GM18508 (cell line): ENCODE results near the gene KCNC1.

Experiments
- ATAC-seq: cut with Tn5 transposase; IDR thresholded peaks from one replicate; pipeline ENCODE4 v1.9.1; 2021; ENCODE audit warnings: moderate number of reproducible peaks; ENCODE audit not compliant: insufficient read depth, unreplicated experiment

Gene KCNC1

GRCh38 chr11:17734418-17734911, at the start of gene KCNC1:
TSS of gene KCNC1 (plus strand) at chr11:17734781. CDS start at chr11:17736003, 1,222 bp downstream.
- ATAC-seq = no peak

GRCh38 chr11:17686231-17686980, 48.2 kb upstream of the KCNC1 start:
- no peak for ATAC-seq

GRCh38 chr11:17687946-17688670, 46.5 kb upstream of the KCNC1 start:
- ATAC-seq = no peak

- no peak for ATAC-seq
Measured at GRCh38 chr11:17691550-17691949, 43.0 kb upstream of the KCNC1 start.

- no peak for ATAC-seq
Measured at GRCh38 chr11:17691976-17692375, 42.6 kb upstream of the KCNC1 start.

GRCh38 chr11:17692931-17693330, 41.6 kb upstream of the KCNC1 start:
- ATAC-seq = no peak

- no peak for ATAC-seq
Measured at GRCh38 chr11:17693531-17693930, 41.0 kb upstream of the KCNC1 start.

GRCh38 chr11:17694494-17695110, 40.0 kb upstream of the KCNC1 start:
- ATAC-seq = no peak

GRCh38 chr11:17695454-17696441, 38.8 kb upstream of the KCNC1 start:
- no peak for ATAC-seq

GRCh38 chr11:17696741-17697140, 37.8 kb upstream of the KCNC1 start:
- no peak for ATAC-seq

GRCh38 chr11:17697175-17697949, 37.2 kb upstream of the KCNC1 start:
- ATAC-seq = no peak

GRCh38 chr11:17699147-17700114, 35.1 kb upstream of the KCNC1 start:
- ATAC-seq = no peak

GRCh38 chr11:17700991-17701390, 33.6 kb upstream of the KCNC1 start:
- ATAC-seq = no peak

GRCh38 chr11:17702876-17703275, 31.7 kb upstream of the KCNC1 start:
- no peak for ATAC-seq

- no peak for ATAC-seq
Measured at GRCh38 chr11:17703951-17704350, 30.6 kb upstream of the KCNC1 start.

- no peak for ATAC-seq
Measured at GRCh38 chr11:17707830-17708229, 26.8 kb upstream of the KCNC1 start.

- no peak for ATAC-seq
Measured at GRCh38 chr11:17711836-17712235, 22.7 kb upstream of the KCNC1 start.

- ATAC-seq = no peak
Measured at GRCh38 chr11:17713851-17714250, 20.7 kb upstream of the KCNC1 start.
